GM12864 (cell line): ENCODE results near the gene SLX4IP.

Source experiments
- DNase-seq: peaks from one replicate; pipeline ENCODE4 v3.0.0-alpha.2; 2011; ENCODE audit warnings: low read depth
- H3K4me3 ChIP-seq: 2 replicates; pipeline ENCODE4 v1.5.1; 2011; ENCODE audit warnings: mild to moderate bottlenecking, low read depth, low read length, control low read depth
- CTCF ChIP-seq: IDR thresholded peaks from 2 replicates; pipeline ENCODE4 v1.5.1; 2011; ENCODE audit warnings: low read depth, mild to moderate bottlenecking, moderate library complexity, low read length, control low read depth, inconsistent platforms; ENCODE audit errors: missing control alignments

SLX4IP gene

GRCh38 chr20:10673176-10673841, 238.2 kb downstream of the SLX4IP start:
- peak overlapping the region; percentile 63 for H3K4me3 ChIP-seq
- no peak for DNase-seq
- no peak for TF ChIP-seq CTCF

GRCh38 chr20:10673842-10674683, 239.0 kb downstream of the SLX4IP start, which contains the start of gene JAG1:
TSS of gene JAG1 (minus strand) at chr20:10673999. CDS start at chr20:10673530, 469 bp downstream.
- DNase-seq: peak; percentile 59
- TF ChIP-seq CTCF: no peak
- peak within 1 kb of the TSS; percentile 63 for H3K4me3 ChIP-seq

- TF ChIP-seq CTCF: peak; percentile 81
- peak; percentile 25 for DNase-seq
- peak overlapping the region; percentile 63 for H3K4me3 ChIP-seq
Measured at GRCh38 chr20:10674684-10675449, 239.8 kb downstream of the SLX4IP start.

GRCh38 chr20:10675450-10675848, 240.3 kb downstream of the SLX4IP start:
- TF ChIP-seq CTCF: no peak
- no peak overlapping the region for H3K4me3 ChIP-seq
- no peak for DNase-seq

- no peak overlapping the region for H3K4me3 ChIP-seq
- no peak for TF ChIP-seq CTCF
- no peak for DNase-seq
Measured at GRCh38 chr20:10676518-10676917, 241.4 kb downstream of the SLX4IP start.
